Gastrocnemius medialis (tissue), 4 donors: ENCODE data around the gene PAEP.

ENCODE experiments used
- POLR2A ChIP-seq, 2 donors: fragments of 450-650 bp; IDR thresholded peaks; one replicate each; pipeline ENCODE4 v1.6.1; 2017; ENCODE audit warnings: antibody characterized with exemption in 2 of 2, mild to moderate bottlenecking in 2 of 2, moderate library complexity in 2 of 2
- TF ChIP-seq, protein P1 (sequence below), 5 experiments: fragments of 450-650 bp in 3 of 5; fragments of 200-600 bp in 2 of 5; sonication (generic) in 2 of 5; IDR thresholded peaks in 4 of 5; conservative IDR thresholded peaks in 1 of 5; 1 replicate in 4 of 5; 2 replicates in 1 of 5; pipeline ENCODE4 v1.5.1; 2016 to 2019; ENCODE audit warnings: antibody characterized with exemption in 5 of 5, mild to moderate bottlenecking in 3 of 5, moderate library complexity in 3 of 5

DNA sequence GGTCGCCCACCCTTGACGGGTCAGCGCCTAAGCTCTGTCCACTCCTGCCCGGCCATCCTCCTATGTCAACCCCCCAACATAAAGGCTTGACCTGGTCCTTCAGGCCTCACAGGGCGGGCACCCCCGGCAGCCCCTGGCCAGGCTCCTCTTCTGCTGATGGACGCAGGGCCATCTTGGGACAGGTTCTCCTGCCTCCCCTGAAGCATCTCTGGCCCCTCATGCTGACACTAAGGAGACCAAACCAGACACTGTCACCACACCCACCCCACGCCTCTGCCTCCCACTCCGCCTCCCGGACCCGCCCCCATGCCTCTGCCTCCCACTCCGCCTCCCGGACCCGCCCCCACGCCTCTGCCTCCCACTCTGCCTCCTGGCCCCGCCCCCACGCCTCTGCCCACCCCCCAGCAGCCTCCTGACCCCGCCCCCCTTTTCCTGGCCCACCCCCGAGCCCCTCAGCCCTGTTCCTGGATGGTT is 8.8 kb upstream of the PAEP start:
- TF ChIP-seq, protein P1, sequence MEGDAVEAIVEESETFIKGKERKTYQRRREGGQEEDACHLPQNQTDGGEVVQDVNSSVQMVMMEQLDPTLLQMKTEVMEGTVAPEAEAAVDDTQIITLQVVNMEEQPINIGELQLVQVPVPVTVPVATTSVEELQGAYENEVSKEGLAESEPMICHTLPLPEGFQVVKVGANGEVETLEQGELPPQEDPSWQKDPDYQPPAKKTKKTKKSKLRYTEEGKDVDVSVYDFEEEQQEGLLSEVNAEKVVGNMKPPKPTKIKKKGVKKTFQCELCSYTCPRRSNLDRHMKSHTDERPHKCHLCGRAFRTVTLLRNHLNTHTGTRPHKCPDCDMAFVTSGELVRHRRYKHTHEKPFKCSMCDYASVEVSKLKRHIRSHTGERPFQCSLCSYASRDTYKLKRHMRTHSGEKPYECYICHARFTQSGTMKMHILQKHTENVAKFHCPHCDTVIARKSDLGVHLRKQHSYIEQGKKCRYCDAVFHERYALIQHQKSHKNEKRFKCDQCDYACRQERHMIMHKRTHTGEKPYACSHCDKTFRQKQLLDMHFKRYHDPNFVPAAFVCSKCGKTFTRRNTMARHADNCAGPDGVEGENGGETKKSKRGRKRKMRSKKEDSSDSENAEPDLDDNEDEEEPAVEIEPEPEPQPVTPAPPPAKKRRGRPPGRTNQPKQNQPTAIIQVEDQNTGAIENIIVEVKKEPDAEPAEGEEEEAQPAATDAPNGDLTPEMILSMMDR (IDR thresholded peaks at IDR 0.05 in 4 of 5, conservative IDR thresholded peaks at IDR 0.05 in 1 of 5) = no peak
- TF ChIP-seq POLR2A (IDR thresholded peaks at IDR 0.05) = no peak
